ENCODE data around the gene METAP1. TPM values are rescaled to one million over a fixed set of nuclear protein-coding genes. Genes with fewer than 3 reads are reported as not detected.
A peak's percentile ranks its signal among the peaks of the same experiment; 100 is the strongest.
"Not testable (repeated sequence)": the region's sequence is repeated elsewhere in the genome, so short reads cannot be mapped to it uniquely, and the experiment has no call there.

Gene METAP1
- total RNA-seq, 6 experiments from 2014 or later, result 49.0 to 61.4 (median 56.1) TPM

- no peak overlapping the region for H3K4me3 Mint-ChIP-seq
- no peaks in the 10 kb centered on the region; the same call in 1 of the 2 replicates for H3K27me3 Mint-ChIP-seq (ENCODE audit: insufficient read depth)
- DNase-seq, result no peak
- H3K9me3 Mint-ChIP-seq, result no peaks in the 10 kb centered on the region
- peaks cover 26% of the 10 kb centered on the region for H3K4me1 Mint-ChIP-seq (ENCODE audit: low read depth)
- no peak for TF ChIP-seq CTCF (IDR thresholded peaks at IDR 0.05)
- H3K36me3 Mint-ChIP-seq (ENCODE audit: low read depth), result no peaks in the 10 kb centered on the region
- H3K27ac Mint-ChIP-seq, result peak overlapping the region; percentile 33; the same call in 1 of the 2 replicates
These were observed 105.4 kb downstream of the METAP1 start for GRCh38 chr4:99100876-99101275.

- peaks cover 26% of the 10 kb centered on the region for H3K4me1 Mint-ChIP-seq (ENCODE audit: low read depth)
- H3K36me3 Mint-ChIP-seq (ENCODE audit: low read depth), result no peaks in the 10 kb centered on the region
- no peak overlapping the region for H3K27ac Mint-ChIP-seq
- no peaks in the 10 kb centered on the region; the same call in none of the 2 replicates for H3K27me3 Mint-ChIP-seq (ENCODE audit: insufficient read depth)
- no peak overlapping the region for H3K4me3 Mint-ChIP-seq
- no peaks in the 10 kb centered on the region for H3K9me3 Mint-ChIP-seq
- no peak for TF ChIP-seq CTCF (IDR thresholded peaks at IDR 0.05)
- DNase-seq, result no peak
These were observed 107.1 kb downstream of the METAP1 start for GRCh38 chr4:99102634-99103033.

GRCh38 chr4:99103166-99103565, 107.6 kb downstream of the METAP1 start:
- DNase-seq, result no peak
- no peak for TF ChIP-seq CTCF (IDR thresholded peaks at IDR 0.05)
- H3K27ac Mint-ChIP-seq, result no peak overlapping the region
- no peak overlapping the region for H3K4me3 Mint-ChIP-seq
- no peaks in the 10 kb centered on the region; the same call in none of the 2 replicates for H3K27me3 Mint-ChIP-seq (ENCODE audit: insufficient read depth)
- peaks cover 26% of the 10 kb centered on the region for H3K4me1 Mint-ChIP-seq (ENCODE audit: low read depth)
- H3K9me3 Mint-ChIP-seq, result no peaks in the 10 kb centered on the region
- H3K36me3 Mint-ChIP-seq (ENCODE audit: low read depth), result no peaks in the 10 kb centered on the region

GRCh38 chr4:99104153-99104552, 108.6 kb downstream of the METAP1 start:
- H3K9me3 Mint-ChIP-seq, result no peaks in the 10 kb centered on the region
- no peaks in the 10 kb centered on the region; the same call in none of the 2 replicates for H3K27me3 Mint-ChIP-seq (ENCODE audit: insufficient read depth)
- no peak for DNase-seq
- no peak overlapping the region for H3K4me3 Mint-ChIP-seq
- H3K36me3 Mint-ChIP-seq (ENCODE audit: low read depth), result no peaks in the 10 kb centered on the region
- no peak overlapping the region for H3K27ac Mint-ChIP-seq
- peaks cover 26% of the 10 kb centered on the region for H3K4me1 Mint-ChIP-seq (ENCODE audit: low read depth)
- TF ChIP-seq CTCF (IDR thresholded peaks at IDR 0.05), result no peak

GRCh38 chr4:99109286-99109685, 113.8 kb downstream of the METAP1 start:
- H3K4me1 Mint-ChIP-seq (ENCODE audit: low read depth); H3K36me3 Mint-ChIP-seq (ENCODE audit: low read depth); H3K9me3 Mint-ChIP-seq; DNase-seq; H3K27ac Mint-ChIP-seq; H3K27me3 Mint-ChIP-seq (ENCODE audit: insufficient read depth); H3K4me3 Mint-ChIP-seq: not testable (repeated sequence)

Small RNA genes within 50 kb of the gene (microRNA-seq; reads per million reads assigned to microRNA genes)
- gene MIR3684, result 4.6 reads per million

Other genes with a start within 250 kb of the METAP1 start
- 100 to 1,000 TPM; 117 to 147 (median 127) TPM for gene EIF4E, start 66.6 kb upstream of the METAP1 start, total RNA-seq (2021; fragmentation: NEBNext Ultra II Directional; extraction: Animal tissue kit (Norgen Biotek cat#: 25700))
- 100 to 1,000 TPM; 193 to 211 (median 205) TPM for gene ADH5, start 93.1 kb downstream of the METAP1 start, total RNA-seq (2021; fragmentation: NEBNext Ultra II Directional; extraction: Animal tissue kit (Norgen Biotek cat#: 25700))
- not detected for gene ADH4, start 148.6 kb downstream of the METAP1 start, total RNA-seq (2021; fragmentation: NEBNext Ultra II Directional; extraction: Animal tissue kit (Norgen Biotek cat#: 25700))
- not detected for gene ADH6, start 223.5 kb downstream of the METAP1 start, total RNA-seq (2021; fragmentation: NEBNext Ultra II Directional; extraction: Animal tissue kit (Norgen Biotek cat#: 25700))

Data from HFFc6 (cell line).